DOHH2 (cell line): ENCODE results near the gene CCDC197.

Source experiments
- EZH2phosphoT487 ChIP-seq: fragments of 200-600 bp; sonication (generic); IDR thresholded peaks from 2 replicates; pipeline ENCODE4 v1.6.1; 2017; ENCODE audit warnings: borderline replicate concordance, mild to moderate bottlenecking, antibody characterized with exemption, low read length, moderate library complexity, mixed read lengths
- TF ChIP-seq, protein P1 (sequence below): fragments of 200-600 bp; sonication (generic); IDR thresholded peaks from one replicate; pipeline ENCODE4 v1.5.1; 2014; ENCODE audit warnings: antibody characterized with exemption, mild to moderate bottlenecking, low read depth, low read length; ENCODE audit not compliant: poor library complexity, severe bottlenecking

GRCh38 chr14:94029671-94030203 is 32.6 kb downstream of the CCDC197 start:
- TF ChIP-seq, protein P1, sequence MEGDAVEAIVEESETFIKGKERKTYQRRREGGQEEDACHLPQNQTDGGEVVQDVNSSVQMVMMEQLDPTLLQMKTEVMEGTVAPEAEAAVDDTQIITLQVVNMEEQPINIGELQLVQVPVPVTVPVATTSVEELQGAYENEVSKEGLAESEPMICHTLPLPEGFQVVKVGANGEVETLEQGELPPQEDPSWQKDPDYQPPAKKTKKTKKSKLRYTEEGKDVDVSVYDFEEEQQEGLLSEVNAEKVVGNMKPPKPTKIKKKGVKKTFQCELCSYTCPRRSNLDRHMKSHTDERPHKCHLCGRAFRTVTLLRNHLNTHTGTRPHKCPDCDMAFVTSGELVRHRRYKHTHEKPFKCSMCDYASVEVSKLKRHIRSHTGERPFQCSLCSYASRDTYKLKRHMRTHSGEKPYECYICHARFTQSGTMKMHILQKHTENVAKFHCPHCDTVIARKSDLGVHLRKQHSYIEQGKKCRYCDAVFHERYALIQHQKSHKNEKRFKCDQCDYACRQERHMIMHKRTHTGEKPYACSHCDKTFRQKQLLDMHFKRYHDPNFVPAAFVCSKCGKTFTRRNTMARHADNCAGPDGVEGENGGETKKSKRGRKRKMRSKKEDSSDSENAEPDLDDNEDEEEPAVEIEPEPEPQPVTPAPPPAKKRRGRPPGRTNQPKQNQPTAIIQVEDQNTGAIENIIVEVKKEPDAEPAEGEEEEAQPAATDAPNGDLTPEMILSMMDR, result no peak
- no peak for TF ChIP-seq EZH2phosphoT487
